Body of pancreas (tissue), 4 donors: ENCODE results near the gene DST.

ENCODE experiments used
- CTCF ChIP-seq, 7 experiments: fragments of 450-650 bp in 4 of 7; fragments of 200-600 bp in 3 of 7; sonication (generic) in 3 of 7; IDR thresholded peaks; one replicate each; pipeline ENCODE4 v1.5.1; 2016 to 2019; ENCODE audit warnings: antibody characterized with exemption in 7 of 7
- POLR2A ChIP-seq, 3 donors: fragments of 450-650 bp; IDR thresholded peaks; one replicate each; pipeline ENCODE4 v1.6.1; 2016; ENCODE audit warnings: antibody characterized with exemption in 3 of 3, mild to moderate bottlenecking in 2 of 3

DNA sequence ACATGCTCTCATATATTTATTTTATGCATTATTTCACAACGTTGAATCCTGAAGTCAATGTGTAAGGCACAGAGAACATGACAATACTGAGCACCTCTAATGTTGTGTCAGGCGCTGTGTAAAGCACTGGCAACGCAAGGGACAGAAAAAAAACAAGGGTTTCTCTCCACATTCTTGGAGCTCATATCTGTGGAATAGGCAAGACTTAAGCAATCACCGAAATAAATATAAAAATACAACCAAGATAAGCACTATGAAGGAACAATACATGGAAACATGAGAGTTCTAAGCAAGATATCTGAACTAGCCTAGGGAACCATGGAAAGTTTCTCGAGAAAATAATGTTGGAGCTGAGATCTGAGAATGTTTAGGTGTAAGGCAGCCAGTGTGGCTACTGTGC lies 1.7 kb upstream of the DST start:
- TF ChIP-seq POLR2A (IDR thresholded peaks at IDR 0.05) = no peak
- no peak for TF ChIP-seq CTCF (IDR thresholded peaks at IDR 0.05)
